Endothelial cell of umbilical vein (primary cell): ENCODE data around the gene CRIM1. TPM values are rescaled to one million over a fixed set of nuclear protein-coding genes. Genes with fewer than 3 reads are reported as not detected.

Source experiments
- BruUV-seq: library from RNA; stranded (reverse); fragments of 400-500 nt; replicated peaks from 2 replicates; lab custom pipeline; 2021; lab: Mats Ljungman, UMichigan
- CTCF ChIA-PET: fragments of 300-600, 350-600 bp; sonication (Branson Sonifier 250); formaldehyde crosslinking; loops from one replicate; lab custom pipeline; 2021; ENCODE audit warnings: antibody characterized with exemption, inconsistent platforms; lab: Charles Lee
- POLR2A ChIA-PET: fragments of 300-600, 350-600 bp; sonication (Branson Sonifier 250); formaldehyde crosslinking; loops from one replicate; lab custom pipeline; 2021; ENCODE audit warnings: antibody characterized with exemption, inconsistent platforms; lab: Charles Lee
- DNase-seq: peaks from one replicate; pipeline ENCODE4 v3.0.0-alpha.2; 2011; ENCODE audit warnings: low read depth, low spot score
- FAIRE-seq: peaks from 2 replicates; lab custom pipeline; 2011; peaks lifted over from hg19 to GRCh38; lab: Jason Lieb, UNC
- H2AFZ ChIP-seq: 2 replicates; pipeline ENCODE4 v1.6.0; 2012; ENCODE audit warnings: low read depth, low read length, control low read depth, inconsistent platforms
- H3K27ac ChIP-seq: 2 replicates; pipeline ENCODE4 v1.5.1; 2011; ENCODE audit warnings: low read depth, mild to moderate bottlenecking, control low read depth, low read length, moderate library complexity; ENCODE audit not compliant: insufficient read depth
- H3K27me3 ChIP-seq, 2 experiments: 2 replicates each; pipeline versions ENCODE4 v1.6.0 to v1.6.1; 2011; ENCODE audit warnings: low read length in 2 of 2, mixed read lengths in 1 of 2; ENCODE audit not compliant: control insufficient read depth in 2 of 2, insufficient read depth in 2 of 2
- H3K36me3 ChIP-seq, 2 experiments: 2 replicates in 1 of 2; 3 replicates in 1 of 2; pipeline ENCODE4 v1.5.1; 2011; ENCODE audit warnings: low read length in 2 of 2, mild to moderate bottlenecking in 1 of 2, moderate library complexity in 1 of 2; ENCODE audit not compliant: control insufficient read depth in 2 of 2, insufficient read depth in 2 of 2; ENCODE audit errors: extremely low read depth in 1 of 2
- H3K4me1 ChIP-seq: 3 replicates; pipeline ENCODE4 v1.5.1; 2011; ENCODE audit warnings: mild to moderate bottlenecking, low read length; ENCODE audit not compliant: control insufficient read depth, insufficient read depth; ENCODE audit errors: extremely low read depth
- H3K4me2 ChIP-seq: 2 replicates; pipeline ENCODE4 v1.6.1; 2011; ENCODE audit warnings: low read length, control low read depth, mixed read lengths; ENCODE audit not compliant: insufficient read depth
- H3K4me3 ChIP-seq, 3 experiments: fragments of 200-600 bp in 1 of 3; sonication (generic), shearing (Covaris generic) in 1 of 3; replicated peaks in 1 of 3; 2 replicates each; pipeline ENCODE4 v1.5.1; 2011 to 2016; ENCODE audit warnings: control low read depth in 3 of 3, low read length in 3 of 3, mild to moderate bottlenecking in 2 of 3, inconsistent platforms in 1 of 3, low read depth in 1 of 3, moderate library complexity in 1 of 3; ENCODE audit not compliant: insufficient read depth in 1 of 3
- H3K79me2 ChIP-seq: 2 replicates; pipeline ENCODE4 v1.6.0; 2012; ENCODE audit warnings: low read length, inconsistent platforms; ENCODE audit not compliant: control insufficient read depth, insufficient read depth
- H3K9ac ChIP-seq: replicated peaks from 2 replicates; pipeline ENCODE3; 2011; ENCODE audit warnings: low read length, control low read depth; ENCODE audit not compliant: insufficient read depth; ENCODE audit errors: extremely low read depth
- H3K9me1 ChIP-seq: replicated peaks from 3 replicates; pipeline ENCODE4 v1.6.0; 2011; ENCODE audit warnings: mild to moderate bottlenecking, low read length; ENCODE audit not compliant: control insufficient read depth, insufficient read depth; ENCODE audit errors: extremely low read depth
- H3K9me3 ChIP-seq: replicated peaks from 2 replicates; pipeline ENCODE4 v1.5.1; 2012; ENCODE audit warnings: low read length, inconsistent platforms; ENCODE audit not compliant: control insufficient read depth, insufficient read depth
- H4K20me1 ChIP-seq: replicated peaks from 2 replicates; pipeline ENCODE3; 2011; ENCODE audit warnings: mild to moderate bottlenecking, low read length; ENCODE audit not compliant: control insufficient read depth, insufficient read depth; ENCODE audit errors: extremely low read depth
- EZH2 ChIP-seq: IDR thresholded peaks from 2 replicates; pipeline ENCODE4 v1.6.1; 2012; ENCODE audit warnings: borderline replicate concordance, low read depth, mild to moderate bottlenecking, moderate library complexity, low read length, inconsistent platforms; ENCODE audit not compliant: severe bottlenecking
- FOS ChIP-seq: IDR thresholded peaks from 2 replicates; pipeline ENCODE4 v1.6.1; 2011; ENCODE audit warnings: mild to moderate bottlenecking, low read length, moderate library complexity, borderline replicate concordance; ENCODE audit not compliant: insufficient read depth
- GATA2 ChIP-seq: IDR thresholded peaks from 2 replicates; pipeline ENCODE4 v1.7.0; 2011; ENCODE audit warnings: low read depth, mild to moderate bottlenecking, moderate library complexity, mixed read lengths, low read length; ENCODE audit not compliant: insufficient read length, insufficient read depth
- JUN ChIP-seq: IDR thresholded peaks from 2 replicates; pipeline ENCODE4 v1.6.1; 2011; ENCODE audit warnings: borderline replicate concordance, low read depth; ENCODE audit not compliant: insufficient read length, insufficient read depth
- MYC ChIP-seq: IDR thresholded peaks from one replicate; pipeline ENCODE4 v1.6.1; 2011; ENCODE audit warnings: mild to moderate bottlenecking, low read depth, low read length
- POLR2A ChIP-seq: IDR thresholded peaks from 2 replicates; pipeline ENCODE4 v1.6.1; 2012; ENCODE audit warnings: low read depth, mild to moderate bottlenecking, control low read depth, low read length
- dilution Hi-C: fragments of 300-500 bp; cut with MboI; formaldehyde crosslinking; loops from one replicate; pipeline ENCODE4 v1.15.0; 2019; ENCODE audit warnings: low sequenced_read_pairs; ENCODE audit not compliant: extremely low pct_ligation_motif_present
- intact Hi-C: fragments of 100-400 bp; cut with micrococcal nuclease; formaldehyde crosslinking; loops from one replicate; pipeline ENCODE4 v1.10.0; 2022
- polyA plus RNA-seq, 4 experiments: library from polyadenylated mRNA; depleted of rRNA in 3 of 4; stranded (reverse) in 3 of 4; unstranded in 1 of 4; fragments of >200 nt; gene quantifications; 2 replicates each; pipeline versions ENCODE4 v1.2.1 to v1.2.3, GENCODE V29; 2011 to 2012; ENCODE audit warnings: missing spikeins in 1 of 4
- total RNA-seq: library from RNA; stranded (reverse); gene quantifications from 2 replicates; pipeline ENCODE4 v1.2.3, GENCODE V29; 2021
- TF ChIP-seq, protein P1 (sequence below), 2 donors: IDR thresholded peaks; 1 replicate in 1 of 2; 2 replicates in 1 of 2; pipeline ENCODE4 v1.5.1; 2011; ENCODE audit warnings: low read length in 2 of 2, mild to moderate bottlenecking in 2 of 2, moderate library complexity in 2 of 2, control low read depth in 1 of 2, inconsistent platforms in 1 of 2, low read depth in 1 of 2; ENCODE audit not compliant: insufficient read depth in 1 of 2; ENCODE audit errors: extremely low read depth in 1 of 2

CRIM1 gene
- total and polyA plus RNA-seq, 2 donors (not counting 3 experiments of a cell fraction or from before 2014, with no cell fraction given): 422 to 649 TPM

- TF ChIP-seq EZH2 (no peak), FOS (no peak), POLR2A (no peak), MYC (no peak), GATA2 (no peak), JUN (no peak)
- TF ChIP-seq, protein P1, sequence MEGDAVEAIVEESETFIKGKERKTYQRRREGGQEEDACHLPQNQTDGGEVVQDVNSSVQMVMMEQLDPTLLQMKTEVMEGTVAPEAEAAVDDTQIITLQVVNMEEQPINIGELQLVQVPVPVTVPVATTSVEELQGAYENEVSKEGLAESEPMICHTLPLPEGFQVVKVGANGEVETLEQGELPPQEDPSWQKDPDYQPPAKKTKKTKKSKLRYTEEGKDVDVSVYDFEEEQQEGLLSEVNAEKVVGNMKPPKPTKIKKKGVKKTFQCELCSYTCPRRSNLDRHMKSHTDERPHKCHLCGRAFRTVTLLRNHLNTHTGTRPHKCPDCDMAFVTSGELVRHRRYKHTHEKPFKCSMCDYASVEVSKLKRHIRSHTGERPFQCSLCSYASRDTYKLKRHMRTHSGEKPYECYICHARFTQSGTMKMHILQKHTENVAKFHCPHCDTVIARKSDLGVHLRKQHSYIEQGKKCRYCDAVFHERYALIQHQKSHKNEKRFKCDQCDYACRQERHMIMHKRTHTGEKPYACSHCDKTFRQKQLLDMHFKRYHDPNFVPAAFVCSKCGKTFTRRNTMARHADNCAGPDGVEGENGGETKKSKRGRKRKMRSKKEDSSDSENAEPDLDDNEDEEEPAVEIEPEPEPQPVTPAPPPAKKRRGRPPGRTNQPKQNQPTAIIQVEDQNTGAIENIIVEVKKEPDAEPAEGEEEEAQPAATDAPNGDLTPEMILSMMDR (IDR thresholded peaks at IDR 0.05; ENCODE audit: extremely low read depth in 1 of 2, insufficient read depth in 1 of 2, low read depth in 1 of 2, low read length in 2 of 2): no peak
- Histone ChIP-seq H3K4me3 (no peak overlapping the region), H3K27ac (peak overlapping the region; percentile 82), H3K9me1 (no peaks in the 10 kb centered on the region), H3K9me3 (no peaks in the 10 kb centered on the region), H3K79me2 (peaks cover 77% of the 10 kb centered on the region), H3K4me1 (peaks cover 99% of the 10 kb centered on the region), H3K36me3 (peaks cover 15 to 24% of the 10 kb centered on the region in 2 experiments), H2AFZ (no peak overlapping the region), H3K27me3 (no peaks in the 10 kb centered on the region), H4K20me1 (no peaks in the 10 kb centered on the region), H3K9ac (peak overlapping the region; percentile 48), H3K4me2 (peak overlapping the region; percentile 16)
- dilution Hi-C loops (no loop called here), intact Hi-C loops (loop anchor here (1.0 kb wide), 1 partner anchor 47 kb away; no protein-coding TSS in a partner anchor)
- BruUV-seq: no TSS peak
- CTCF ChIA-PET: interaction anchor here (0.9 to 6.9 kb wide), 12 partner anchors 18 to 104 kb away, joined by 3 to 70 read pairs (median 4); no protein-coding TSS in a partner anchor
- peak; percentile 47 for DNase-seq
- no peak for FAIRE-seq
- POLR2A ChIA-PET: interaction anchor here (1.0 to 1.7 kb wide), 4 partner anchors 44 to 100 kb away, joined by 3 to 8 read pairs (median 4); partner anchors contain the start of gene CRIM1
These were observed 100.2 kb downstream of the CRIM1 start for GRCh38 chr2:36455788-36456187.
